Stimulated activated CD4-positive, alpha-beta T cell treated with anti-CD3 and anti-CD28 coated beads, Interleukin-4, amount 100 ng/mL, for 24 hours (primary cell): ENCODE results near the gene SFT2D1.
"Not testable (repeated sequence)": the region's sequence is repeated elsewhere in the genome, so short reads cannot be mapped to it uniquely, and the experiment has no call there.

Source experiments
- DNase-seq: peaks from one replicate; pipeline ENCODE4 v3.0.0-alpha.2; 2020

The SFT2D1 gene

GRCh38 chr6:166362427-166362826 lies 20.1 kb upstream of the SFT2D1 start:
- not testable (repeated sequence) for DNase-seq

DNA sequence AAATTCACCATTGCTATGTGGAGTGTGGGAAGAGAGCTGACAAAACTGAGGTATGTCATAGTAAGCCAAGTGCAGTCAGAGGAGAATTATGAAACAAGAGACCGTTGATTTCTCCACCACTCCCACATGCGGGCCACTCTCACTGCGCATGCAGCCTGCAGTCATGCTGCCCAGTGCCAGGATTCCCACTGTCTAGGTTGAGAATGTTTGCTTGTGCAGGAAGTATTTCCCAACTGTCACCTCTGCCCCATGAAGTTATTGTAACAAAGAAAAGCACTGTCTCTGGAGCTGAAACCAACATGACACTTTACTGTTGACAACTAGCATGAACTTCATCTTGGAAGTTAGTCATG lies 18.7 kb upstream of the SFT2D1 start:
- DNase-seq, result no peak

DNA sequence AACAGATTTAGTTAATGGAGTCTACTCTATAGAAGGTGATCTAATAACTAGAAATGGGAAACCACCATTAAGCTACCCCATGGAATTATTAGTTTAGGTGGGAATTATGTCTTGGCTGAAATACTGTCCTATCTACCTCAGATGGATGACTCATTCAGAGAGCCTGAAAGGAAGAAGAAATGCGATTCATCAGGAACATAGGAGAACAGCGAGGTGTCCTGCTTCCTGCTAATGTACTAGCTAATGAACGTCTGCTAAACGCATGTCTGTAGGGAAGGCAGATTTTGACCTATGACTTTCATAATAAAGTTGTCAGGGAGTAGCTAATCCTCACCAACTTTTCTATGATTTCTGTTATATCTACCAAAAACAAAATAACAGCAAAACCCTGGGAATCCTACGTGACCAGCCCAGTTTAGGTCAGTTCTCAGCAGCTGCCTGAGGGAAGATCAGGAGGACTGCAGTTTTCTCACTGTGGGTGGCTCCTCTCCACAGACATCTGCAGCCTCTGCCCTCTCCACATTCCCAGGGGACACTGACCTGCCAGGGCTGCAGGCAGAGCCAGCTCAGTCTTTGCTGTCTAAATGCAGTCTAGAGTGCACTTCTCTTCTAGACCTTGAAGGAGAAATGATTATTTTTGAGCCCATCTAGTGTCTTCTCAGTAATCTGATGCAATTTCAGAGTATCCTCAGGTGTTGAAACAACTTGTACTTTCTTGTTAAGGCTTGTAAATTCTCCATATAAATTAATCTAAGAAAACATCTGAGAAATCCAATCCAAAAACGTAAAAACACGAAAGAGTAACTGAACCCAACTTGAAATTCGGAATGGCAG lies 18.1 kb upstream of the SFT2D1 start:
- no peak for DNase-seq

GRCh38 chr6:166355552-166355951 lies 13.2 kb upstream of the SFT2D1 start:
- no peak for DNase-seq

- DNase-seq, result no peak
Observed at GRCh38 chr6:166354965-166355364, 12.6 kb upstream of the SFT2D1 start.

- DNase-seq, result no peak
Observed at GRCh38 chr6:166354143-166354542, 11.8 kb upstream of the SFT2D1 start.

- no peak for DNase-seq
Observed at GRCh38 chr6:166353507-166353906, 11.2 kb upstream of the SFT2D1 start.

- no peak for DNase-seq
Observed at GRCh38 chr6:166352923-166353322, 10.6 kb upstream of the SFT2D1 start.

GRCh38 chr6:166351715-166352285 lies 9.5 kb upstream of the SFT2D1 start:
- no peak for DNase-seq

DNA sequence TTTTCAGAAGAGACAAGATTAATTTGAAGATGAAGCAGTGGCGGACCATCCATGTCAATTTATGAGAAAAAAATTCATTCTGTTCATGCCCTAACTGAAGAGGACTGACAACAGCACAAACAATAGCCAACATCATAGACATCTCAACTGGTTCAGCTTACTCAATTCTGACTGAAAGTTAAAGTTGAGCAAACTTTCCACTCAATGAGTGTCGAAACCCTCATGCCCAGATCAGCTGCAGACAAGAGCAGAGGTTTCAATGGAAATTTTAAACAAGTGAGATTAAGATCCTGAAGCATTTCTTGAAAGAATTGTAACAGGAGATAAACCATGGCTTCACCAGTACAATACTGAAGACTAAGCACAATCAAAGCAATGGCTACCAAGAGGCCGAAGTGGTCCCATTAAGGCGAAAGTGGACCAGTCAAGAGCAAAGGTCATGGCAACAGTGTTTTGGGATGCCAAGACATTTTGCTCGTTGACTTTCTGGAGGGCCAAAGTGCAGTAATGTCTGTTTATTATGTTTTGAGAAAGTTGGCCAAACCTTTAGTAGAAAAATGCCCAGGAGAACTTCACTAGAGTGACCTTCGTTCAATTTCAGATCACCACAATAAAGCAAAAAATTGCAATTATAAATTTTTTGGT lies 6.1 kb upstream of the SFT2D1 start:
- no peak for DNase-seq

DNA sequence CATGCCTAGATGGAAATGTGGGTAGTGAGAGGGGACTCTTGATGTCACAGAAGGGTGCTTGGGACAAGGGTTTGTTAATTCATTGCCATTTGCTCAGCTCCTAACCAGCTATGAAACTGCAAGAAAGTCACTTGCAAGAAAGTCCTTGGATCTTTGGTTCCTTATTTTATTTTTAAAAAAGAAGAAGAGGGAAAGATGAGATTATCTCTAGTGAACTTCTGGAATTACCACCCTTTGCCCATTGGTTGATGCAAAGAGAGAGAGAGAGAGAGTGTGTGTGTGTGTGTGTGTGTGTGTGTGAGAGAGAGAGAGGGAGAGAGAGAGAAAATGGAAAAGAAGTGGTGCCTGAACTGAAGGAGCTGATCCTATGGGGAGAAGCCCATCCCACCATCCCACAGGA lies 4.6 kb upstream of the SFT2D1 start:
- no peak for DNase-seq

- no peak for DNase-seq
Observed at GRCh38 chr6:166346449-166346848, 4.1 kb upstream of the SFT2D1 start.

DNA sequence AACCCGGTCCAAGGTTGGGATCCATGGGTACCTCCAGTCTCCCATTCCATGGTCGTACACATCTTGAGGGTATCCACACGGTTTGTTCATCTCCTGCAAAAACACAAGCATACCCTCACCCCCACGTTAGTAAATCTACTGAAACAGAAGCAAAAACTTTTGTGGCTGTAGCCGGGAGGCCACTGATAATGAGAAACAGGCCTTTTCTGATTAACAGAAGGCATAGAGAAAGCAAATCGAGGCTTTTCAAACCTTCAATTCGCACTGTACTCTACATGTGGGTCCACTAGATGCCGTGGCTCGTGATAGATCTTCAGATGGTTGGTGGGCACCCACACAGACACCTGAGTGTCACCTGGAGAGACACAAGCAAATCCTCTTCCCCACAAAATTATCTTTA lies 3.3 kb upstream of the SFT2D1 start:
- DNase-seq, result not testable (repeated sequence)

DNA sequence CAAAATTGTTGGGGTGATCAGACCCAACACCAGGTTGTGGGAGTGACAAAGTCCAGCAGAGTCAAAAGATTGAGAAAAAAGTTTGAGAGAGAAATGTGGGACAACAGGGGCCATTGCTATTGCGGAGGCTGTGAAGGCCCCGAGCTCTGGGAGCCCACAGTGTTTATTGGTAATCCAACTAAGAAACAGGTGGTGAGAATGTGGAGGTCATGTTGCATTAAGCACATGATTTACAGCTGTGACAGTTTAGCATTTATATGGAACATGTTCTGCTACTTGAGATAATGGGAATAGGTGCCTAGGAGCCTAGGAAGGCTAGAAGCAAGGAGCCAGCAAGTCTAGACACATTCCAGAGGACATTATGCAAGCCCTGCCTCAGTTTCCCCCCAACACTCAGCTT lies 2.6 kb upstream of the SFT2D1 start:
- not testable (repeated sequence) for DNase-seq

GRCh38 chr6:166344240-166344639 lies 1.9 kb upstream of the SFT2D1 start:
- DNase-seq, result no peak

DNA sequence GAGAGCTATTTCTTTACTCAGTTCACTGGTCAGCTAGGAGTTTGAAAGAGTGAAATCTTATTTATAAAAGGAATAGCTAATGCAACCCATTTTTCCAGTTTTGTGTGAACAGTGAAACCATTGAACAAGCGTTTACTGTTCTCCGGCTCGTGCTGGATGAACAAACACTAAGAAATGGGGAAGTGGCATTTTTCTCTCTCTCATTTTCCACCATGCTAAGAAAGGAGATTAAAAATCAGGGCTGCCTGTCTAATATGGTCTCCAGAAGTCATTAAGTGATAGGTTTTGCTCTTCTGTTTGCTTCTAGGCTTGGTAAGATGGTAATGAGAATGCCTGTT lies 774 bp upstream of the SFT2D1 start:
- no peak for DNase-seq

DNA sequence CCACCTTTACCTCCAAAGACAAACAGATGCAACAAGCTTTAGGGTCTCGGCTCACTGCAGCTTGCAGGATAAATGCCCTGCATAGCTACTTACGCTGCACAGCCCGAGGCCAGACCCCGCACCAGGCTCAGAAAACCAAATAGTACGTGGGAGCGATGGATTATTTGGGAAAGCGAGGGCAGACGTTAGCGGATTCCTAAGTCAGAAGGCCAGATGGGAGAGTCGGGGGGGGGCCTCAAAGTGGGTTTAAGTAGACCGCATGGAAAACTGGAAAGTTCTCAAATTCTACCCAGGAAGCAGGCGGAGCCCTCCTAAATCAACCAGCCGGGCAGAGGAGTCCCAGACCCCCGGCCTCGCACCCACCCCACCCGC lies 382 bp downstream of the SFT2D1 start:
- DNase-seq, result no peak

DNA sequence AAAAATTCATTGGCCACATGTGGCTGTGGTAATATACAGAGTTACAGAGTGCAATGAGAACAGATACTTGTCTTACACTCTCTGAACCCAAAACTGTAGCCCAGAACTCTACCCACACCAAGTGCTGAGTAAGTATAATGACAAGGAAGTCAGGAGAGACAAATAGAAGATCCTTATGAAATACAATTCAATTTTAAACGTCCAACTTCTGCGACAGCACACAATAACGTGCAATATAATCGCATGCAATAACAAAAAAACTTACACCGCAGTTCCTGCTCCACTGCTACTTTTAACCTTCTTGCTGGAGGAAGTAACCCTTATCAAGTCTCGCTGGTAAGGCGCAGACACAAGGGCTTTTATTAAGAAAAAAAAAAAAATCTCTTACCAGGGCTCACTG lies 881 bp downstream of the SFT2D1 start:
- DNase-seq, result no peak

- no peak for DNase-seq
Observed at GRCh38 chr6:166338854-166339253, 3.5 kb downstream of the SFT2D1 start.

- DNase-seq, result no peak
Observed at GRCh38 chr6:166336847-166337246, 5.5 kb downstream of the SFT2D1 start.

DNA sequence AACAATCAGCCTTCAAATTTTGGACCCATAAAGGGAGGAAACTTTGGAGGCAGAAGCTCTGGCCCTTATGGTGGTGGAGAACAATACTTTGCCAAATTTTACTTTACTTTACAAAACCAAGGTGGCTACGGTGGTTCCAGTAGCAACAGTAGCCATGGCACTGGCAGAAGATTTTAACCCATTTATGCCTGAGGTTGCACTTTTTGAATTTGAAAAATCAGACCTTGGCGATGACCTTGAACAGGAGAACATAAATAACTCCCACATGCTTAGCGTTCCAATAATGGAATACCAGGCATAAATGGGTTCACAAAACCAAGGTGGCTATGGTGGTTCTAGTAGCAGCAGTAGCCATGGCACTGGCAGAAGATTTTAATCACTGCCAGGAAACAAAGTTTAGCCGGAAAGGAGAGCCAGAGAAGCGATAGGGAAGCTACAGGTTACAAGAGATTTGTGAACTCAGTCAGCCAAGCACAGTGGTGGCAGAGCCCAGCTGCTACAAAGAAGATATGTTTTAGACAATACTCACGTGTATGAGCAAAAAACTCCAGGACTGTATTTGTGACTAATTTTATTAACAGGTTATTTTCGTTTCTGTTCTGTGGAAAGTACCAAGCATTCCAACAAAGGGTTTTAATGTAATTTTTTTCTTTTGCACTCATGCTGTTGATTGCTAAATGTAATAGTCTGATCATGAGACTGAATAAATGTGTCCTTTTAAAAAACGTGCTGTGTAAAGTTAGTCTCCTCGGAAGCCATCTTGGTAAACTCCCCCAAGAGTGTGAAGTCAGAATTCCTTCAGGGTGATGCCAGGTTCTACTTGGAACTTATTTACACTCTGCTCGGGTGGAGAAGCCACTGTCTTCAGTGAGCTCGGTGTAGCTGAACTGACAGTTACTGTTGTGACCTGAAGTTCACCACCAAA lies 6.7 kb downstream of the SFT2D1 start:
- DNase-seq, result no peak

- DNase-seq, result no peak
Observed at GRCh38 chr6:166334878-166335277, 7.5 kb downstream of the SFT2D1 start.
